Esophagus muscularis mucosa (tissue), 4 donors: Measurements from ENCODE around the gene DTX1. TPM values are rescaled to one million over a fixed set of nuclear protein-coding genes. Genes with fewer than 3 reads are reported as not detected.

Source experiments
- DNase-seq: peaks from one replicate; pipeline ENCODE4 v3.0.0-alpha.2; 2017; ENCODE audit errors: extremely low spot score
- H3K27ac ChIP-seq, 4 donors: fragments of 200-600 bp; sonication (generic); replicated peaks in 1 of 4; 1 replicate in 3 of 4; 2 replicates in 1 of 4; pipeline ENCODE4 v1.5.1; 2016 to 2019; ENCODE audit warnings: mild to moderate bottlenecking in 1 of 4
- H3K27me3 ChIP-seq, 4 donors: fragments of 200-600 bp; sonication (generic); one replicate each; pipeline versions ENCODE4 v1.5.1 to v1.6.0; 2016 to 2019
- H3K36me3 ChIP-seq, 4 donors: fragments of 200-600 bp; sonication (generic); one replicate each; pipeline ENCODE4 v1.5.1; 2016 to 2019
- H3K4me1 ChIP-seq, 4 donors: fragments of 200-600 bp; sonication (generic); one replicate each; pipeline ENCODE4 v1.5.1; 2016 to 2019
- H3K4me3 ChIP-seq, 4 donors: fragments of 200-600 bp; sonication (generic); 1 replicate in 2 of 4; 2 replicates in 2 of 4; pipeline ENCODE4 v1.5.1; 2016 to 2019; ENCODE audit warnings: mild to moderate bottlenecking in 4 of 4, moderate library complexity in 1 of 4
- H3K9me3 ChIP-seq, 4 donors: fragments of 200-600 bp; sonication (generic); 1 replicate in 3 of 4; 2 replicates in 1 of 4; pipeline ENCODE4 v1.5.1; 2016 to 2019
- CTCF ChIP-seq, 3 experiments: fragments of 200-600 bp in 2 of 3; fragments of 450-650 bp in 1 of 3; sonication (generic) in 2 of 3; IDR thresholded peaks; one replicate each; pipeline ENCODE4 v1.5.1; 2017 to 2019; ENCODE audit warnings: antibody characterized with exemption in 3 of 3, mild to moderate bottlenecking in 2 of 3, moderate library complexity in 1 of 3
- EP300 ChIP-seq: sonication (generic); formaldehyde crosslinking; IDR thresholded peaks from one replicate; pipeline ENCODE4 v1.6.1; 2017; ENCODE audit warnings: antibody characterized with exemption
- POLR2A ChIP-seq: fragments of 450-650 bp; IDR thresholded peaks from one replicate; pipeline ENCODE4 v1.6.1; 2017; ENCODE audit warnings: antibody characterized with exemption, moderate library complexity, mild to moderate bottlenecking, low read depth
- POLR2AphosphoS5 ChIP-seq, 2 donors: sonication (generic); formaldehyde crosslinking; IDR thresholded peaks; one replicate each; pipeline ENCODE4 v1.6.1; 2017; ENCODE audit warnings: antibody characterized with exemption in 2 of 2
- WGBS: methylation state at CpG from one replicate; pipeline ENCODE4 v1.1.5; 2018; 5-methylcytosine and 5-hydroxymethylcytosine counted together
- intact Hi-C: fragments of 100-400 bp; cut with DNase I; formaldehyde crosslinking; loops from one replicate; pipeline ENCODE4 v1.15.1; 2023
- total RNA-seq, 4 donors: library from RNA; depleted of rRNA; stranded (reverse); fragments of >200 nt; gene quantifications; one replicate each; pipeline versions ENCODE4 v1.1.0 to v1.2.1, GENCODE V29; 2016

Gene DTX1
- total RNA-seq, 4 donors from 2014 or later: 3.6 to 6.1 (median 4.9) TPM

DNA sequence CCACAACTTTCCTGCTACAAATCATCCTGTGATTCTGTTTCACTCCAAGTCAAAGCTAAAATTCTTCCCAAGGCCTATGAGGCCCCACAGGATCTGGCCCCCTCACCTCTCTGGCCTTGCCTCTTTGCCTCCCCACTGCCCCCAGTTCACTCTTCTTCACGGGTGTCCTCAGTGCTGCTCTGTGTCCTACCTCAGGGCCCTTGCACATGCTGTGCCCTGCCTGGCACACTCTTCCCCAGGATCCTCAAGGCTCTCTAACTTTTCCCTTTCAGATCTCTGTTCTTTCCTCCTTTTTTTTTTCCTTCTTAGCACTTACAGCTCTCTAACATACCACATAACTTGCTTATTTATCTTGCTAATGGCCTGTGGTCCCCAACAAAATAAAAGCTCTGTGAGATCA, 49.8 kb downstream of the DTX1 start:
- DNase-seq: no peak
- 89% methylated on average over 1 of the region's 1 CpG for WGBS
- Histone ChIP-seq H3K36me3 (no peaks in the 10 kb centered on the region), H3K4me1 (peaks cover 4 to 7% (median 6%) of the 10 kb centered on the region in 4 donors), H3K27me3 (peaks cover 0 to 42% (median 8%) of the 10 kb centered on the region in 4 donors), H3K27ac (no peak overlapping the region), H3K4me3 (no peak overlapping the region), H3K9me3 (no peaks in the 10 kb centered on the region)
- intact Hi-C loops: no loop called here
- TF ChIP-seq CTCF (IDR thresholded peaks at IDR 0.05) (no peak), POLR2A (no peak), EP300 (no peak), POLR2AphosphoS5 (IDR thresholded peaks at IDR 0.05) (no peak)

GRCh38 chr12:113108308-113108707, 51.8 kb downstream of the DTX1 start:
- no peak for TF ChIP-seq POLR2A
- no peak for TF ChIP-seq CTCF (IDR thresholded peaks at IDR 0.05)
- TF ChIP-seq EP300: no peak
- TF ChIP-seq POLR2AphosphoS5 (IDR thresholded peaks at IDR 0.05): no peak
- H3K4me3 ChIP-seq: no peak overlapping the region
- no peak overlapping the region for H3K27ac ChIP-seq
- DNase-seq: no peak
- intact Hi-C loops: no loop called here
- no peaks in the 10 kb centered on the region for H3K36me3 ChIP-seq
- H3K9me3 ChIP-seq: no peaks in the 10 kb centered on the region
- 93% methylated on average over 4 of the region's 4 CpGs for WGBS
- H3K27me3 ChIP-seq: peaks cover 0 to 44% (median 8%) of the 10 kb centered on the region in 4 donors
- peaks cover 4 to 7% (median 6%) of the 10 kb centered on the region in 4 donors for H3K4me1 ChIP-seq

GRCh38 chr12:113109360-113109759, 52.8 kb downstream of the DTX1 start:
- no peak for DNase-seq
- TF ChIP-seq CTCF (IDR thresholded peaks at IDR 0.05) (no peak), POLR2A (no peak), EP300 (no peak), POLR2AphosphoS5 (IDR thresholded peaks at IDR 0.05) (no peak)
- Histone ChIP-seq H3K36me3 (no peaks in the 10 kb centered on the region), H3K27ac (no peak overlapping the region), H3K4me1 (no peaks in the 10 kb centered on the region), H3K27me3 (peaks cover 0 to 42% (median under 1%) of the 10 kb centered on the region in 4 donors), H3K9me3 (no peaks in the 10 kb centered on the region), H3K4me3 (no peak overlapping the region)
- 70% methylated on average over 2 of the region's 5 CpGs for WGBS
- intact Hi-C loops: no loop called here

GRCh38 chr12:113109872-113110599, 53.5 kb downstream of the DTX1 start:
- no peak for DNase-seq
- Histone ChIP-seq H3K27ac (no peak overlapping the region), H3K4me3 (no peak overlapping the region), H3K27me3 (peaks cover 0 to 42% (median 0%) of the 10 kb centered on the region in 4 donors), H3K36me3 (no peaks in the 10 kb centered on the region), H3K9me3 (no peaks in the 10 kb centered on the region), H3K4me1 (no peaks in the 10 kb centered on the region)
- 65% methylated on average over 7 of the region's 7 CpGs for WGBS
- no peak for TF ChIP-seq POLR2A
- no peak for TF ChIP-seq POLR2AphosphoS5 (IDR thresholded peaks at IDR 0.05)
- no peak for TF ChIP-seq EP300
- intact Hi-C loops: no loop called here

DNA sequence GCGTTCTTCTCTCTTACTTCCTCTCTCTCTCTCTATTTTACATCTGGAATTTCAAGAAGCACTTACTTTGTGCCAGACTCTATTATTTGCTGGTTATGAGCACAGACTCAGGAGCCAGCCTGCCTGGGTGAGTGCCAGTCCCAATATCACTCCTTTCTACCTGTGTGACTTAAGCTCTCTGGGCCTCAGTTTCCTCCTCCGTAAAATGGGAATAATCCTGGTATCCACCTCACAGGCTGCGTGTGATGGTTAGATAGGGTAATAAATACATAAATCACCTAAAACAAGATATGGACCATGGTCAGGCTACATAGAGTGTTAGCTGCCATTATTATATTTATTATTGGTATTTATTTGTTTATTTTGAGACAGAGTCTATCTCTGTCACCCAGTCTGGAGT, 54.7 kb downstream of the DTX1 start:
- H3K27ac ChIP-seq: no peak overlapping the region
- intact Hi-C loops: no loop called here
- H3K36me3 ChIP-seq: no peaks in the 10 kb centered on the region
- H3K27me3 ChIP-seq: peaks cover 0 to 46% (median 0%) of the 10 kb centered on the region in 4 donors
- H3K4me1 ChIP-seq: no peaks in the 10 kb centered on the region
- TF ChIP-seq EP300 (no peak), POLR2A (no peak), POLR2AphosphoS5 (IDR thresholded peaks at IDR 0.05) (no peak), CTCF (IDR thresholded peaks at IDR 0.05) (no peak)
- no peak for DNase-seq
- no peak overlapping the region for H3K4me3 ChIP-seq
- 89% methylated on average over 3 of the region's 3 CpGs for WGBS
- no peaks in the 10 kb centered on the region for H3K9me3 ChIP-seq
